Colonic mucosa (tissue), 4 donors: ENCODE data around the gene TNFSF12. TPM values are rescaled to one million over a fixed set of nuclear protein-coding genes. Genes with fewer than 3 reads are reported as not detected.

Experiments
- DNase-seq: peaks from one replicate; pipeline ENCODE4 v3.0.0-alpha.2; 2020
- H3K27ac ChIP-seq: fragments of 200-600 bp; one replicate; pipeline ENCODE4 v1.8.0; 2021
- H3K27me3 ChIP-seq: fragments of 200-600 bp; one replicate; pipeline ENCODE4 v1.8.0; 2021
- H3K36me3 ChIP-seq: fragments of 200-600 bp; one replicate; pipeline ENCODE4 v1.8.0; 2021
- H3K4me1 ChIP-seq: fragments of 200-600 bp; one replicate; pipeline ENCODE4 v1.8.0; 2021; ENCODE audit warnings: mild to moderate bottlenecking
- H3K4me3 ChIP-seq: fragments of 200-600 bp; one replicate; pipeline ENCODE4 v1.8.0; 2021
- H3K9ac ChIP-seq, 2 donors: one replicate each; pipeline ENCODE4 v1.7.0; 2013; ENCODE audit warnings: control low read depth in 2 of 2, low read depth in 2 of 2, low read length in 2 of 2
- H3K9me3 ChIP-seq: fragments of 200-600 bp; one replicate; pipeline ENCODE4 v1.8.0; 2021
- CTCF ChIP-seq: fragments of 200-600 bp; IDR thresholded peaks from one replicate; pipeline ENCODE4 v1.8.0; 2022; ENCODE audit warnings: antibody characterized with exemption, mild to moderate bottlenecking
- intact Hi-C: fragments of 100-400 bp; cut with DNase I; formaldehyde crosslinking; loops from one replicate; pipeline ENCODE4 v1.14.1; 2022
- total RNA-seq, 2 donors: library from RNA; stranded (reverse); fragmentation: NEBNext Ultra II Directional in 1 of 2; extraction: Animal tissue kit (Norgen Biotek cat#: 25700) in 1 of 2; gene quantifications; one replicate each; pipeline ENCODE4 v1.2.1, GENCODE V29; 2021
- donor health status: healthy.
- donor health status: DM: no; HTN: no; CAD: no.
- donor health status: DM: no; HTN: no; CAD: no.

TNFSF12 gene
- total RNA-seq, 2 donors from 2014 or later = 11.4 to 18.3 TPM

GRCh38 chr17:7575959-7576358 is 27.1 kb downstream of the TNFSF12 start:
- H3K4me3 ChIP-seq = no peak overlapping the region

GRCh38 chr17:7576432-7576937 is 27.6 kb downstream of the TNFSF12 start:
- Histone ChIP-seq H3K9ac (no peak overlapping the region), H3K4me3 (no peak overlapping the region)
- intact Hi-C loops = no loop called here

More at GRCh38 chr17:7575959-7576358, 27.1 kb downstream of the TNFSF12 start:
- H3K27me3 ChIP-seq = no peaks in the 10 kb centered on the region
- no peak overlapping the region for H3K27ac ChIP-seq
- no peak for DNase-seq
- H3K9ac ChIP-seq = no peak overlapping the region
- H3K4me1 ChIP-seq = peaks cover 12% of the 10 kb centered on the region
- peaks cover 29% of the 10 kb centered on the region for H3K36me3 ChIP-seq
- no peaks in the 10 kb centered on the region for H3K9me3 ChIP-seq
- TF ChIP-seq CTCF = no peak
- intact Hi-C loops = no loop called here

GRCh38 chr17:7577327-7578199 is 28.7 kb downstream of the TNFSF12 start:
- no peak overlapping the region for H3K9ac ChIP-seq
- peaks cover 12% of the 10 kb centered on the region for H3K4me1 ChIP-seq
- peaks cover 29% of the 10 kb centered on the region for H3K36me3 ChIP-seq
- TF ChIP-seq CTCF = no peak
- intact Hi-C loops = no loop called here
- no peak for DNase-seq
- no peak overlapping the region for H3K4me3 ChIP-seq
- no peaks in the 10 kb centered on the region for H3K27me3 ChIP-seq
- H3K27ac ChIP-seq = peak overlapping the region; percentile 78
- H3K9me3 ChIP-seq = no peaks in the 10 kb centered on the region

More at GRCh38 chr17:7576432-7576937, 27.6 kb downstream of the TNFSF12 start:
- Histone ChIP-seq H3K9me3 (no peaks in the 10 kb centered on the region), H3K4me1 (peaks cover 12% of the 10 kb centered on the region), H3K36me3 (peaks cover 29% of the 10 kb centered on the region), H3K27me3 (no peaks in the 10 kb centered on the region), H3K27ac (no peak overlapping the region)
- TF ChIP-seq CTCF = no peak
- DNase-seq = no peak

- peak within 1 kb of the TSS; percentile 15 for H3K4me3 ChIP-seq
- intact Hi-C loops = no loop called here
- H3K27me3 ChIP-seq = no peaks in the 10 kb centered on the region
- no peak for TF ChIP-seq CTCF
- peaks cover 29% of the 10 kb centered on the region for H3K36me3 ChIP-seq
- H3K4me1 ChIP-seq = peaks cover 15% of the 10 kb centered on the region
- DNase-seq = peak; percentile 80
- no peaks in the 10 kb centered on the region for H3K9me3 ChIP-seq
- peak within 1 kb of the TSS; percentile 78 for H3K27ac ChIP-seq
- H3K9ac ChIP-seq = peak within 1 kb of the TSS; percentile 48 to 85
Measured at GRCh38 chr17:7579001-7579833, 30.4 kb downstream of the TNFSF12 start, which contains the start of gene CD68. CD68 (plus strand) TSS chr17:7579638; CDS start chr17:7579678, 40 bp downstream.
